Panc1 (cell line): ENCODE measurements around the gene CTXN1. TPM values are rescaled to one million over a fixed set of nuclear protein-coding genes. Genes with fewer than 3 reads are reported as not detected.

Experiments
- ATAC-seq: fragments of 200-7000 bp; cut with Tn5 transposase; 2 replicates; pipeline ENCODE4 v1.9.1; 2020; ENCODE audit warnings: mild to moderate bottlenecking, moderate library complexity
- BruUV-seq: library from RNA; stranded (reverse); fragments of 400-500 nt; replicated peaks from 2 replicates; lab custom pipeline; 2021; lab: Mats Ljungman, UMichigan
- CTCF ChIA-PET: fragments of 300-600 bp; sonication (Branson Sonifier 250); formaldehyde crosslinking; loops from one replicate; lab custom pipeline; 2022; ENCODE audit warnings: antibody characterized with exemption; lab: Charles Lee
- POLR2A ChIA-PET: fragments of 300-600 bp; sonication (Branson Sonifier 250); formaldehyde crosslinking; loops from one replicate; lab custom pipeline; 2022; ENCODE audit warnings: antibody characterized with exemption; lab: Charles Lee
- DNase-seq: peaks from one replicate; pipeline ENCODE4 v3.0.0-alpha.2; 2010; ENCODE audit warnings: low read depth, low spot score
- H3K27ac ChIP-seq: 2 replicates; pipeline ENCODE4 v1.5.1; 2011; ENCODE audit warnings: mild to moderate bottlenecking, low read length, inconsistent platforms
- H3K27me3 ChIP-seq: fragments of 200-500 bp; sonication (Bioruptor generic); 2 replicates; pipeline ENCODE4 v1.6.0; 2014; ENCODE audit warnings: low read length, inconsistent platforms; ENCODE audit not compliant: control insufficient read depth, insufficient read depth
- H3K36me3 ChIP-seq: fragments of 200-500 bp; sonication (Bioruptor generic); 2 replicates; pipeline ENCODE4 v1.5.1; 2014; ENCODE audit warnings: inconsistent platforms, mild to moderate bottlenecking, low read length, moderate library complexity; ENCODE audit not compliant: control insufficient read depth, insufficient read depth
- H3K4me1 ChIP-seq: 2 replicates; pipeline ENCODE4 v1.5.1; 2011; ENCODE audit warnings: inconsistent platforms, mild to moderate bottlenecking, low read length, moderate library complexity; ENCODE audit not compliant: control insufficient read depth, insufficient read depth
- H3K4me3 ChIP-seq, 2 experiments: 2 replicates each; pipeline ENCODE4 v1.5.1; 2011 to 2012; ENCODE audit warnings: low read depth in 2 of 2, low read length in 2 of 2, mild to moderate bottlenecking in 2 of 2, inconsistent platforms in 1 of 2, moderate library complexity in 1 of 2
- H3K9me3 ChIP-seq: fragments of 200-500 bp; sonication (Bioruptor generic); 2 replicates; pipeline ENCODE4 v1.5.1; 2014; ENCODE audit warnings: low read depth, mild to moderate bottlenecking, inconsistent platforms, low read length, moderate library complexity; ENCODE audit not compliant: control insufficient read depth, insufficient read depth
- CTCF ChIP-seq: fragments of 450-650 bp; IDR thresholded peaks from 2 replicates; pipeline ENCODE4 v1.5.1; 2017; ENCODE audit warnings: mild to moderate bottlenecking
- POLR2AphosphoS5 ChIP-seq: IDR thresholded peaks from 2 replicates; pipeline ENCODE4 v1.6.1; 2012; ENCODE audit warnings: mild to moderate bottlenecking, low read depth, low read length, moderate library complexity
- REST ChIP-seq, 2 experiments: IDR thresholded peaks; 2 replicates each; pipeline ENCODE4 v1.6.1; 2011 to 2012; ENCODE audit warnings: low read depth in 2 of 2, control low read depth in 1 of 2, low read length in 1 of 2, mild to moderate bottlenecking in 1 of 2, moderate library complexity in 1 of 2; ENCODE audit not compliant: insufficient read depth in 1 of 2
- SIN3A ChIP-seq: IDR thresholded peaks from 2 replicates; pipeline ENCODE4 v1.6.1; 2012; ENCODE audit warnings: low read depth, mild to moderate bottlenecking, low read length, moderate library complexity, borderline replicate concordance; ENCODE audit not compliant: insufficient read depth
- TCF7L2 ChIP-seq: IDR thresholded peaks from 2 replicates; pipeline ENCODE4 v1.6.1; 2011; ENCODE audit warnings: mild to moderate bottlenecking, low read depth, low read length, inconsistent platforms
- in situ Hi-C: cut with HindIII; loops from 2 replicates; pipeline ENCODE4 v1.10.0; 2016; ENCODE audit warnings: low sequenced_read_pairs, low pct_unique_long_range_greater_than_20kb
- intact Hi-C: fragments of 100-400 bp; cut with micrococcal nuclease; formaldehyde crosslinking; loops from one replicate; pipeline ENCODE4 v1.10.0; 2022; ENCODE audit not compliant: unreplicated experiment
- total RNA-seq: library from RNA; stranded (reverse); gene quantifications from one replicate; pipeline ENCODE4 v1.2.1, GENCODE V29; 2021; ENCODE audit not compliant: unreplicated experiment

Gene CTXN1
- total RNA-seq, 1 experiment from 2014 or later: 89.4 TPM

- TF ChIP-seq REST (IDR thresholded peaks at IDR 0.05; ENCODE audit: insufficient read depth in 1 of 2, low read depth in 2 of 2, low read length in 1 of 2) (no peak), SIN3A (no peak), TCF7L2 (no peak), POLR2AphosphoS5 (no peak), CTCF (no peak)
- H3K4me3 ChIP-seq: no peak overlapping the region
- no peaks in the 10 kb centered on the region for H3K27me3 ChIP-seq
- no peaks in the 10 kb centered on the region for H3K9me3 ChIP-seq
- ATAC-seq (no peak), DNase-seq (no peak)
- H3K36me3 ChIP-seq: no peaks in the 10 kb centered on the region
- no peaks in the 10 kb centered on the region for H3K4me1 ChIP-seq
- in situ Hi-C loops: no loop called here
- POLR2A ChIA-PET: no interaction called here
- CTCF ChIA-PET: interaction anchor here (0.6 kb wide), 1 partner anchor 16 kb away, joined by 8 read pairs; no protein-coding TSS in a partner anchor
- no peak overlapping the region for H3K27ac ChIP-seq
- intact Hi-C loops: no loop called here
- no TSS peak for BruUV-seq
Measured at GRCh38 chr19:7883105-7883504, 42.8 kb downstream of the CTXN1 start.

GRCh38 chr19:7881910-7882309, 44.0 kb downstream of the CTXN1 start:
- TF ChIP-seq POLR2AphosphoS5 (no peak), SIN3A (no peak), REST (IDR thresholded peaks at IDR 0.05; ENCODE audit: insufficient read depth in 1 of 2, low read depth in 2 of 2, low read length in 1 of 2) (no peak), TCF7L2 (no peak), CTCF (no peak)
- BruUV-seq: no TSS peak
- no peaks in the 10 kb centered on the region for H3K36me3 ChIP-seq
- no peak overlapping the region for H3K4me3 ChIP-seq
- no peaks in the 10 kb centered on the region for H3K9me3 ChIP-seq
- ATAC-seq (no peak), DNase-seq (no peak)
- H3K4me1 ChIP-seq: no peaks in the 10 kb centered on the region
- in situ Hi-C loops (no loop called here), intact Hi-C loops (no loop called here)
- no peaks in the 10 kb centered on the region for H3K27me3 ChIP-seq
- POLR2A ChIA-PET: no interaction called here
- CTCF ChIA-PET: interaction anchor here (0.9 kb wide), 1 partner anchor 13 kb away, joined by 5 read pairs; no protein-coding TSS in a partner anchor
- no peak overlapping the region for H3K27ac ChIP-seq
